Midbrain (tissue), 1 donor: ENCODE measurements around the gene CCDC93.
"Not testable (repeated sequence)": the region's sequence is repeated elsewhere in the genome, so short reads cannot be mapped to it uniquely, and the experiment has no call there.

Experiments used
- DNase-seq: peaks from one replicate; lab custom pipeline; 2025; lab: John Stamatoyannopoulos, UW

Gene CCDC93

DNA sequence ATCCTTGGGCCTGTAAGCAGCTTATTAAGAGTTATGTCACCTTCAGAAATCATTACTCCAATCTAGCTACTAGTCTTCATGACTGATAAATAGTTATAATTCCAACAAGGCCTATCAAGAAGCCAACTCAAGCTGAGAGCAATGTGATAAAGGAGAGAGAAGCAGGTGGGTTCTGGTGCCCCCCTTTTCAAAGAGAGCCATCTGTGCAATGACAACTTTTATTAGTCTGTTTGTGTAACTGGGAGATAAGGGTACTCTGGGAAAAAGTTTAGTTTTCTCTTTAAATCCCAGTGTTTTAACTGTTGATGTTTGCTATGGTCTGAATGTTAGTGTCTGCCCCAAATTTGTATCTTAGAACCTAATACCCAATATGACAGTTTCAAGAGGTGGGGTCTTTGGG is 60.6 kb downstream of the CCDC93 start:
- DNase-seq = no peak

DNA sequence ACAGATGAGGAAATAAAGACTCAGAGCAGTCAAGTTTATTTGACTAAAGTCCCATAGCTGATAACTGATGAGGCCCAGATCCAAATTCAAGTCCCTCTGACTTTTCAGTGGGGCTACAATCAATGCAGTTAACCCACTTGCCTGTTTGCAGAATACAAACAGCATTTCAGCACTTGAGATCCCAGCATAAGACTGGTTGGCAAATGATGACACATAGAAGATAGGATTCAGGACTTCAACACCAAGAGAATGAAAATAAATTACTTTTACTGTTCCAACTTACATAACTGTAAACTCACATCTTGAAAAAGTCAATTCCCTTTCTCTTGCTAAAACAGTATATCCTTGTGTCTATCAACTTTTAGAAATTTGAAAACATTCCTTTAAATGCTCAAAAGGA is 61.2 kb downstream of the CCDC93 start:
- no peak for DNase-seq

GRCh38 chr2:117952228-117952627 is 61.6 kb downstream of the CCDC93 start:
- DNase-seq = no peak

DNA sequence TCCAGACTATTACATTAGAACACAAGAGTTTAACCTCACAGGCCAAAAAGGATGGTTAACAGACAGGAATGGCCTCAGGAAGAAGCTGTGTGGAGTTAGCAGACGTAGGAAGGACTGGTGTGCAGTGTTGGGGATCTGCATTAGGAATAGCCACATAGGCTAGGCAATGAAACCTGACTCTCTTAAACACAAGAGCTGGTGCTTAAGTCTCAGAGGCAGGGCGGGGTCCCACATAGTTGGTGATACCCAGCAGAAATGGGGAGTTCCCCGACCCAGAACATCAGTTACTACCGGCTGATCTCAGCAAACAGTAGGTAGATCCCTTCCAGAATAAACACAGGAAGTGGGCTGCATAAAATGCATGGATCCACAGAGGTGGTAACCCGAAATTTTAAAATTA is 64.1 kb downstream of the CCDC93 start:
- no peak for DNase-seq

DNA sequence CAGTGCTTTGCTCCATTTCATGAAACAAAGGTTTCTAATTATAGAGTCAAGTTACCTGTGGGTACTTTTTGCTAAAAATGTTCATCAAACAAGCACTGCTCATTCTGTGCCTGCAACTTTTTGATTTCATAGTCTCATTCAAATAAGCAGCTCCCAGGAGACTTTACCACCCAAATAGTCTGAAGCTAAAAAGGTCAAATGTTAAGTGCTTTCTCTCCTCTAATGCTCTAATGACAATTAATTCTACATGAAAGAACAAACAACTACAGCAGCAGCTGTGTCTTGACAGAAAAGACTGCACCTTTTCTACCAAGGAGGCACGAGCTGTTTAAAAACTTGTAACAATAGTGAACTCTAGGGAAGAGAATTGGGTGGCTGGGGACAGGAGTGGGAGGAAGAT is 65.3 kb downstream of the CCDC93 start:
- DNase-seq = no peak

GRCh38 chr2:117945296-117945695 is 68.6 kb downstream of the CCDC93 start:
- no peak for DNase-seq

DNA sequence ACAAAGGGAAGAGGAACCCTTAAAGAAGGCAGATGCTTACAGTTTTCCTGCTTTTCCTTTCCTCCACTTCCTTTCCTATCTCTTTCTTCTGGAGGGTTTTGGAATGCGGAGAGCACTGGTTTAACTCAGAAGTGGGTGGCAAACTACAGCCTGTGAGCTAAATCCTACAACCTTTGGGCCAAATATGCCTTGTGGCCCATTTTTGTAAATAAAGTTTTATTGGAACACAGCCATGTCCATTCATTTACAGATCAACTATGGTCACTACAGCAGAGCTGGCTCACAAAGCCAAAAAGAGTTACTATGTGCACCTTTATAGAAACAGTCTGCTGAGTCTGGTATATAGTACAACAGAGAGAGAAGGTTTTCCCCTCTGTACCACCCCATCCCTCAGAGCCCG is 69.1 kb downstream of the CCDC93 start:
- no peak for DNase-seq

- no peak for DNase-seq
Measured at GRCh38 chr2:117943013-117943672, 70.7 kb downstream of the CCDC93 start.

- no peak for DNase-seq
Measured at GRCh38 chr2:117942551-117942950, 71.3 kb downstream of the CCDC93 start.

DNA sequence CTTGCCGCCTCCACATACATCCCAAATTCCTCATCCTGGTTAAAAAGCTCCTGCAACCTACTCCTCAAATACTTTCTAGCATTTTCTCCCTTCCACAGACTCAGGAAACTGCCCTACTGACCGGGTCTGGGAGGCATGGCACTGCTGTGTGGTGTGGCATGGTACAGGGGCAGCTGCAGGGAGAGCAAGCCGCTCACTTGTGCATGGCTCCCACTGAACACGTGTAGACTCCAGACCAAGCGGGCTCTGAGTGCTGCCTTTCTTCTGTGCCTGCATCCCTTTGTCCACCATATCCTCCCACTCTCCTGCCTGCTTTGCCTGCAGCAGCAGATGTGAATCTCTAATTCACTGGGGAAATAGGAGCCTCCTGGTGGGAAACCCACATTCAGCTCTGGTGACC is 72.2 kb downstream of the CCDC93 start:
- DNase-seq = no peak

DNA sequence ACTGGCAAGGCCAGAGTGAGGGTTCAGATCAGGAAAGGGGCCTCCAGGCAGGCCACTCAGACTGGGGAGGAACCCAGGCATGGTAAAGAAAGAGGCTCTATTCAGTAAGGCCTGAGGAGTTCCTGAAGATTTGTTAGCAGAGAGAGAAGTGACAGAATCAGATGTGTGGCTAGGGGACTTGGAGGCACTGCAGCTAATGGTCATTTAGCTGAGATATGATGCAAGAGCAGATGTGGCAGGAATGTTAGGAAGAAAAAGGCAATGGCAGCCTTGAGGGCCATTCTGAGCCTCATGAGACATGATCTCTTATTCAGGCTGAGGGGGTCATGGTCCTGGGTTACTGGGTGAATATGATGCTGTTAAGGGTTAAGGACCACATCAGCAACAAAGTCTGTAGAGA is 73.4 kb downstream of the CCDC93 start:
- no peak for DNase-seq

GRCh38 chr2:117938611-117939010 is 75.3 kb downstream of the CCDC93 start:
- no peak for DNase-seq

- peak; percentile 10 for DNase-seq
Measured at GRCh38 chr2:117936871-117937428, 76.9 kb downstream of the CCDC93 start.

GRCh38 chr2:117935954-117936353 is 77.9 kb downstream of the CCDC93 start:
- DNase-seq = no peak

- DNase-seq = no peak
Measured at GRCh38 chr2:117935456-117935855, 78.4 kb downstream of the CCDC93 start.

DNA sequence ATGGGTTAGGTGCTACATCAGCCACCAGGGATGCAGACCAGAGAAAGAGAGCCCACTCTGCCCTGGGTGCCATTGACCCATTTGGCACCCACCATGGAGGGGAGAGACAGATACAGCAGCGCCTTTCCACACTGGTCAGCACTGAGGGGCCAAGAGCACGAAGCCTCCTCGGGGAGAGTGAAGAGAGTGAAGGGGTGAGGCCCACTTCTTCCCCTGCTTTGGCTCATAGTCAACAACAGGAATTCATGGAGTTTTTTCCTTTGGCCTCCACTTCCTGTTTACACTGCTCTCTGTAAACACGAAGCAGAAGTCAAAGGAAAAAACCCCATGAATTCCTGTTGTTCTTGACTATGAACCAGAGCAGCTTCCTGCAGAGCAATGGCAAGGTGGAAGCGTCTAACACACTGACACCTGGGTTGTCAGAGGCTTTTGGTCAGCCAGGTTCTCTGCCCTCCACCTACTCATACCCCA is 80.0 kb downstream of the CCDC93 start:
- no peak for DNase-seq

- DNase-seq = no peak
Measured at GRCh38 chr2:117931978-117932377, 81.9 kb downstream of the CCDC93 start.

- DNase-seq = no peak
Measured at GRCh38 chr2:117931266-117931665, 82.6 kb downstream of the CCDC93 start.

DNA sequence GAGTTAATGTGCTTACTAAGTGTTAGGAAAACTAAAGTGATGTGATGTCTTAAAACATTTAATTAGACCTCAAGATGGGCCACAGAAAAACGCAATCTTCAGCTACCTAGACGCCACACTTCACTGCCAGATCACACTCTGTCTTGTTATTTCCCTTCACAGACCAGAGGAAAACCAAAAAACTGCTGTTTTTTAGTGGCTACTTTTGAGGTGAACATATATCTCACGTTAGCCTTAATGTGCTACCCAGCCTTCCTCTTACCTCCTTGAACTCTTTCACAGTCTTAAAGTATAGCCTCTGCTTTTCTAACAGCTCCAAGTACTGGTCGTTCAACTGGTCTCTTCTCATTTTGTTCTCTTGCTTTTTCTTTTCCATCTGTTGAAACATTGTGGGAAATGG is 83.1 kb downstream of the CCDC93 start:
- DNase-seq = no peak

DNA sequence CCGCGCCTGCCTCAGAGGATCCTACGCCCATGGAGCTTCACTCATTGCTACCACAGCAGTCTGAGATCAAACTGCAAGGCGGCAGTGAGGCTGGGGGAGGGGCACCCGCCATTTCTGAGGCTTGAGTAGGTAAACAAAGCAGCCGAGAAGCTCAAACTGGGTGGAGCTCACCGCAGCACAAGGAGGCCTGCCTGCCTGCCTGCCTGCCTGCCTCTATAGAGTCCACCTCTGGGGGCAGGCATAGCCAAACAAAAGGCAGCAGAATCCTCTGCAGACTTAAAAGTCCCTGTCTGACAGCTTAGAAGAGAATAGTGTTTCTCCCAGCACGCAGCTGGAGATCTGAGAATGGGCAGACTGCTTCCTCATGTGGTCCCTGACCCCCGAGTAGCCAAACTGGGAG is 90.4 kb downstream of the CCDC93 start:
- DNase-seq = not testable (repeated sequence)

DNA sequence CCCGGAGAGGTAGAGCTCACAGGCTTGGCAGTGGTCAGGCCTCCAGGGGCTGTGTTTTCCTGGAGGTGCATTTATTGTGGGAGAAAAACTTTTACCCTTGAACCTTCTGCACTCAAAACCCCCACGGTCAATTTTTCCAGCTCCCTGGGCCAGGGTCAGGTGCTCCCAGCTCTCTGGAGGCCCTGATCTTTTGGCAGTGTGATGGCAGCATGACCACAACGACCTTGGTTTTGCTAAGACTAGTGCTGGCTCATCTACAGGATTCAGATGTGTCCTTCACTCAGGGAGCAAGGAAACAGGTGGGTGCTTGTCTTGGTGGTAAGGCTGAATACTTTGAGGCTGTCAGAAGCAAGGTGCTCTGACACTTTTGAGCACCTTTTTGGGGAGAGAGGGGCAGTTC is 92.3 kb downstream of the CCDC93 start:
- DNase-seq = no peak

GRCh38 chr2:117918608-117919007 is 95.3 kb downstream of the CCDC93 start:
- no peak for DNase-seq

GRCh38 chr2:117917223-117917917 is 96.5 kb downstream of the CCDC93 start:
- DNase-seq = no peak
